ENCODE results near the gene RNF220. TPM values are rescaled to one million over a fixed set of nuclear protein-coding genes. Genes with fewer than 3 reads are reported as not detected.

The RNF220 gene
- total and polyA plus RNA-seq, 9 of the 15 experiments (the other 6 are each of a cell fraction or from before 2014, with no cell fraction given) = 5.1 to 117 (median 66.9) TPM

GRCh38 chr1:44526295-44527073 lies 121.4 kb downstream of the RNF220 start (continued):
- TF ChIP-seq CUX1 (CRISPR knock-in tag; IDR thresholded peaks at IDR 0.05) (no peak), JUNB (CRISPR knock-in tag; conservative IDR thresholded peaks at IDR 0.05) (no peak), ADNP (tag; IDR thresholded peaks at IDR 0.05) (no peak), U2AF1 (optimal IDR thresholded peaks at IDR 0.05; ENCODE audit: low read depth, low read length) (no peak), POLR2A (conservative IDR thresholded peaks at IDR 0.05) (no peak), RFX1 (IDR thresholded peaks at IDR 0.05) (no peak), ETV6 (IDR thresholded peaks at IDR 0.05; ENCODE audit: borderline replicate concordance in 1 of 2, low read depth in 2 of 2, low read length in 1 of 2) (no peak), ETV6 (CRISPR knock-in tag; IDR thresholded peaks at IDR 0.05; ENCODE audit: borderline replicate concordance) (no peak), ZNF3 (CRISPR knock-in tag; IDR thresholded peaks at IDR 0.05) (no peak), MYNN (IDR thresholded peaks at IDR 0.05) (no peak), MYNN (CRISPR knock-in tag; IDR thresholded peaks at IDR 0.05) (no peak), POLR3G (IDR thresholded peaks at IDR 0.05; ENCODE audit: extremely low read depth, insufficient read length, insufficient replicate concordance) (no peak), TRIM28 (IDR thresholded peaks at IDR 0.05) (no peak), ZNF395 (CRISPR knock-in tag; IDR thresholded peaks at IDR 0.05) (no peak), SIN3B (IDR thresholded peaks at IDR 0.05; ENCODE audit: low read depth) (no peak), ZNF77 (CRISPR knock-in tag; IDR thresholded peaks at IDR 0.05) (no peak), BHLHE40 (IDR thresholded peaks at IDR 0.05; ENCODE audit: low read length) (no peak), TCFL5 (CRISPR knock-in tag; conservative IDR thresholded peaks at IDR 0.05) (no peak)
- TF ChIP-seq, protein P1, sequence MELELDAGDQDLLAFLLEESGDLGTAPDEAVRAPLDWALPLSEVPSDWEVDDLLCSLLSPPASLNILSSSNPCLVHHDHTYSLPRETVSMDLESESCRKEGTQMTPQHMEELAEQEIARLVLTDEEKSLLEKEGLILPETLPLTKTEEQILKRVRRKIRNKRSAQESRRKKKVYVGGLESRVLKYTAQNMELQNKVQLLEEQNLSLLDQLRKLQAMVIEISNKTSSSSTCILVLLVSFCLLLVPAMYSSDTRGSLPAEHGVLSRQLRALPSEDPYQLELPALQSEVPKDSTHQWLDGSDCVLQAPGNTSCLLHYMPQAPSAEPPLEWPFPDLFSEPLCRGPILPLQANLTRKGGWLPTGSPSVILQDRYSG (tag; conservative IDR thresholded peaks at IDR 0.05; ENCODE audit: low read depth) = no peak
- TF ChIP-seq, protein P2, sequence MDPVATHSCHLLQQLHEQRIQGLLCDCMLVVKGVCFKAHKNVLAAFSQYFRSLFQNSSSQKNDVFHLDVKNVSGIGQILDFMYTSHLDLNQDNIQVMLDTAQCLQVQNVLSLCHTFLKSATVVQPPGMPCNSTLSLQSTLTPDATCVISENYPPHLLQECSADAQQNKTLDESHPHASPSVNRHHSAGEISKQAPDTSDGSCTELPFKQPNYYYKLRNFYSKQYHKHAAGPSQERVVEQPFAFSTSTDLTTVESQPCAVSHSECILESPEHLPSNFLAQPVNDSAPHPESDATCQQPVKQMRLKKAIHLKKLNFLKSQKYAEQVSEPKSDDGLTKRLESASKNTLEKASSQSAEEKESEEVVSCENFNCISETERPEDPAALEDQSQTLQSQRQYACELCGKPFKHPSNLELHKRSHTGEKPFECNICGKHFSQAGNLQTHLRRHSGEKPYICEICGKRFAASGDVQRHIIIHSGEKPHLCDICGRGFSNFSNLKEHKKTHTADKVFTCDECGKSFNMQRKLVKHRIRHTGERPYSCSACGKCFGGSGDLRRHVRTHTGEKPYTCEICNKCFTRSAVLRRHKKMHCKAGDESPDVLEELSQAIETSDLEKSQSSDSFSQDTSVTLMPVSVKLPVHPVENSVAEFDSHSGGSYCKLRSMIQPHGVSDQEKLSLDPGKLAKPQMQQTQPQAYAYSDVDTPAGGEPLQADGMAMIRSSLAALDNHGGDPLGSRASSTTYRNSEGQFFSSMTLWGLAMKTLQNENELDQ (CRISPR knock-in tag; IDR thresholded peaks at IDR 0.05; ENCODE audit: borderline replicate concordance) = no peak

Measured in K562 (cell line).